Lower lobe of right lung (tissue), 2 donors: ENCODE measurements around the gene CCND1. TPM values are rescaled to one million over a fixed set of nuclear protein-coding genes. Genes with fewer than 3 reads are reported as not detected.
A peak's percentile ranks its signal among the peaks of the same experiment; 100 is the strongest.

Experiments used
- ATAC-seq, 2 donors: fragments of 200-7000 bp; cut with Tn5 transposase; one replicate each; pipeline ENCODE4 v1.9.1; 2020 to 2022; ENCODE audit warnings: mild to moderate bottlenecking in 2 of 2, moderate library complexity in 2 of 2
- DNase-seq: peaks from one replicate; pipeline ENCODE4 v3.0.0-alpha.2; 2020
- H3K27ac ChIP-seq: fragments of 200-600 bp; one replicate; pipeline ENCODE4 v1.8.0; 2022
- H3K27me3 ChIP-seq: fragments of 200-600 bp; one replicate; pipeline ENCODE4 v1.8.0; 2022; ENCODE audit warnings: low read depth
- H3K36me3 ChIP-seq: fragments of 200-600 bp; one replicate; pipeline ENCODE4 v1.8.0; 2022; ENCODE audit warnings: mild to moderate bottlenecking
- H3K4me1 ChIP-seq: fragments of 200-600 bp; one replicate; pipeline ENCODE4 v1.8.0; 2022
- H3K4me3 ChIP-seq: fragments of 200-600 bp; one replicate; pipeline ENCODE4 v1.8.0; 2022; ENCODE audit warnings: mild to moderate bottlenecking
- H3K9me3 ChIP-seq: fragments of 200-600 bp; one replicate; pipeline ENCODE4 v1.8.0; 2022
- intact Hi-C: fragments of 100-400 bp; cut with DNase I; formaldehyde crosslinking; loops from one replicate; pipeline ENCODE4 v1.11.0; 2022
- total RNA-seq: library from RNA; stranded (reverse); fragmentation: NEBNext Ultra II Directional; extraction: Animal tissue kit (Norgen Biotek cat#: 25700); gene quantifications from one replicate; pipeline ENCODE4 v1.2.1, GENCODE V29; 2021
- TF ChIP-seq, protein P1 (sequence below): fragments of 200-600 bp; IDR thresholded peaks from one replicate; pipeline ENCODE4 v1.8.0; 2022; ENCODE audit warnings: antibody characterized with exemption, mild to moderate bottlenecking
- donor health status: DM: no; HTN: yes; CAD: no; lungs with severe emphysema.

Gene CCND1
- total RNA-seq, 1 donor from 2014 or later, result 202 TPM

DNA sequence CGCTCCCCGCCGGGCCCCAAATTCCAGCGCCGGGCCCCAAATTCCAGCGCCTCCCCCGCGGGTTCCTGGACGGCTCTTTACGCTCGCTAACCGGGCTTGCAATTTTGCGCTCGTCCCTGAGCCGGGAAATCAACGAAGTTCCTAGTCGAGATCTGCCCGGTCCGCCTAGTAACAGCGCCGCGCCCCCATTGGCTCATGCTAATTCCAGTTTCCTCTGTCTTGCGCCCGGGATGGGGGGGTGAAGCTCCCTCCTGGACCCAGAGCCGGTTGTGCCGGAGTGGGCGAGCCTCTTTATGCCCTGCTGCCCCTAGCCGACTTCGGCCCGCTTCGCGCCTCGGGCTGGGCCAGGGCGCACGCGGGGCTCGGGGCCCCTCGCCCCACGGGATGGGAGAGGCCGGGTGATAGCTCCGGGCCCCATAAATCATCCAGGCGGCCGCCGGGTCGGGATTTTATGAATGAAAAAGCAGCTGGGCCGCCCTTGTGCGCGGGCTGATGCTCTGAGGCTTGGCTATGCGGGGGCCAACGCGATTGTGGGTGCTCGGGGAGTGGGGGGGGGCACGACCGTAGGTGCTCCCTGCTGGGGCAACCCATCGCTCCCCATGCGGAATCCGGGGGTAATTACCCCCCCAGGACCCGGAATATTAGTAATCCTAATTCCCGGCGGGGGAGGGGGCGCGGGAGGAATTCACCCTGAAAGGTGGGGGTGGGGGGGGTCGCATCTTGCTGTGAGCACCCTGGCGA is 1.8 kb upstream of the CCND1 start:
- TF ChIP-seq, protein P1, sequence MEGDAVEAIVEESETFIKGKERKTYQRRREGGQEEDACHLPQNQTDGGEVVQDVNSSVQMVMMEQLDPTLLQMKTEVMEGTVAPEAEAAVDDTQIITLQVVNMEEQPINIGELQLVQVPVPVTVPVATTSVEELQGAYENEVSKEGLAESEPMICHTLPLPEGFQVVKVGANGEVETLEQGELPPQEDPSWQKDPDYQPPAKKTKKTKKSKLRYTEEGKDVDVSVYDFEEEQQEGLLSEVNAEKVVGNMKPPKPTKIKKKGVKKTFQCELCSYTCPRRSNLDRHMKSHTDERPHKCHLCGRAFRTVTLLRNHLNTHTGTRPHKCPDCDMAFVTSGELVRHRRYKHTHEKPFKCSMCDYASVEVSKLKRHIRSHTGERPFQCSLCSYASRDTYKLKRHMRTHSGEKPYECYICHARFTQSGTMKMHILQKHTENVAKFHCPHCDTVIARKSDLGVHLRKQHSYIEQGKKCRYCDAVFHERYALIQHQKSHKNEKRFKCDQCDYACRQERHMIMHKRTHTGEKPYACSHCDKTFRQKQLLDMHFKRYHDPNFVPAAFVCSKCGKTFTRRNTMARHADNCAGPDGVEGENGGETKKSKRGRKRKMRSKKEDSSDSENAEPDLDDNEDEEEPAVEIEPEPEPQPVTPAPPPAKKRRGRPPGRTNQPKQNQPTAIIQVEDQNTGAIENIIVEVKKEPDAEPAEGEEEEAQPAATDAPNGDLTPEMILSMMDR, result no peak
- DNase-seq (peak; percentile 95), ATAC-seq (peak; percentile 77 to 79)
- intact Hi-C loops, result no loop called here
- H3K27ac ChIP-seq, result peak overlapping the region; percentile 81
- H3K4me3 ChIP-seq, result peak overlapping the region; percentile 80
- H3K4me1 ChIP-seq, result peaks cover 64% of the 10 kb centered on the region
- no peaks in the 10 kb centered on the region for H3K36me3 ChIP-seq
- peaks cover 44% of the 10 kb centered on the region for H3K27me3 ChIP-seq
- H3K9me3 ChIP-seq, result no peaks in the 10 kb centered on the region

DNA sequence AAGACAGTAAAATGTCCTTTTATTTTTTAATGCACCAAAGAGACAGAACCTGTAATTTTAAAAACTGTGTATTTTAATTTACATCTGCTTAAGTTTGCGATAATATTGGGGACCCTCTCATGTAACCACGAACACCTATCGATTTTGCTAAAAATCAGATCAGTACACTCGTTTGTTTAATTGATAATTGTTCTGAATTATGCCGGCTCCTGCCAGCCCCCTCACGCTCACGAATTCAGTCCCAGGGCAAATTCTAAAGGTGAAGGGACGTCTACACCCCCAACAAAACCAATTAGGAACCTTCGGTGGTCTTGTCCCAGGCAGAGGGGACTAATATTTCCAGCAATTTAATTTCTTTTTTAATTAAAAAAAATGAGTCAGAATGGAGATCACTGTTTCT is 1.1 kb upstream of the CCND1 start:
- Histone ChIP-seq H3K4me1 (peaks cover 71% of the 10 kb centered on the region), H3K4me3 (peak overlapping the region; percentile 80), H3K27ac (no peak overlapping the region), H3K9me3 (no peaks in the 10 kb centered on the region), H3K27me3 (peaks cover 44% of the 10 kb centered on the region), H3K36me3 (peaks cover 3% of the 10 kb centered on the region)
- no peak for ATAC-seq
- intact Hi-C loops, result loop anchor here (10.0 kb wide), 1 partner anchor 345 kb away; the partner anchor contains the start of gene MYEOV
- DNase-seq, result no peak
- TF ChIP-seq, protein P1, result no peak

DNA sequence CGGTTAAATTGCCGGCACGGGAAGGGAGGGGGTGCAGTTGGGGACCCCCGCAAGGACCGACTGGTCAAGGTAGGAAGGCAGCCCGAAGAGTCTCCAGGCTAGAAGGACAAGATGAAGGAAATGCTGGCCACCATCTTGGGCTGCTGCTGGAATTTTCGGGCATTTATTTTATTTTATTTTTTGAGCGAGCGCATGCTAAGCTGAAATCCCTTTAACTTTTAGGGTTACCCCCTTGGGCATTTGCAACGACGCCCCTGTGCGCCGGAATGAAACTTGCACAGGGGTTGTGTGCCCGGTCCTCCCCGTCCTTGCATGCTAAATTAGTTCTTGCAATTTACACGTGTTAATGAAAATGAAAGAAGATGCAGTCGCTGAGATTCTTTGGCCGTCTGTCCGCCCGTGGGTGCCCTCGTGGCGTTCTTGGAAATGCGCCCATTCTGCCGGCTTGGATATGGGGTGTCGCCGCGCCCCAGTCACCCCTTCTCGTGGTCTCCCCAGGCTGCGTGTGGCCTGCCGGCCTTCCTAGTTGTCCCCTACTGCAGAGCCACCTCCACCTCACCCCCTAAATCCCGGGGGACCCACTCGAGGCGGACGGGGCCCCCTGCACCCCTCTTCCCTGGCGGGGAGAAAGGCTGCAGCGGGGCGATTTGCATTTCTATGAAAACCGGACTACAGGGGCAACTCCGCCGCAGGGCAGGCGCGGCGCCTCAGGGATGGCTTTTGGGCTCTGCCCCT is 529 bp upstream of the CCND1 start:
- intact Hi-C loops, result loop anchor here (10.0 kb wide), 1 partner anchor 346 kb away; the partner anchor contains the start of gene MYEOV
- Histone ChIP-seq H3K4me3 (peak overlapping the region; percentile 80), H3K9me3 (no peaks in the 10 kb centered on the region), H3K36me3 (peaks cover 9% of the 10 kb centered on the region), H3K27ac (peak overlapping the region; percentile 89), H3K27me3 (peaks cover 44% of the 10 kb centered on the region), H3K4me1 (peaks cover 77% of the 10 kb centered on the region)
- TF ChIP-seq, protein P1, result no peak
- DNase-seq (no peak), ATAC-seq (no peak)

DNA sequence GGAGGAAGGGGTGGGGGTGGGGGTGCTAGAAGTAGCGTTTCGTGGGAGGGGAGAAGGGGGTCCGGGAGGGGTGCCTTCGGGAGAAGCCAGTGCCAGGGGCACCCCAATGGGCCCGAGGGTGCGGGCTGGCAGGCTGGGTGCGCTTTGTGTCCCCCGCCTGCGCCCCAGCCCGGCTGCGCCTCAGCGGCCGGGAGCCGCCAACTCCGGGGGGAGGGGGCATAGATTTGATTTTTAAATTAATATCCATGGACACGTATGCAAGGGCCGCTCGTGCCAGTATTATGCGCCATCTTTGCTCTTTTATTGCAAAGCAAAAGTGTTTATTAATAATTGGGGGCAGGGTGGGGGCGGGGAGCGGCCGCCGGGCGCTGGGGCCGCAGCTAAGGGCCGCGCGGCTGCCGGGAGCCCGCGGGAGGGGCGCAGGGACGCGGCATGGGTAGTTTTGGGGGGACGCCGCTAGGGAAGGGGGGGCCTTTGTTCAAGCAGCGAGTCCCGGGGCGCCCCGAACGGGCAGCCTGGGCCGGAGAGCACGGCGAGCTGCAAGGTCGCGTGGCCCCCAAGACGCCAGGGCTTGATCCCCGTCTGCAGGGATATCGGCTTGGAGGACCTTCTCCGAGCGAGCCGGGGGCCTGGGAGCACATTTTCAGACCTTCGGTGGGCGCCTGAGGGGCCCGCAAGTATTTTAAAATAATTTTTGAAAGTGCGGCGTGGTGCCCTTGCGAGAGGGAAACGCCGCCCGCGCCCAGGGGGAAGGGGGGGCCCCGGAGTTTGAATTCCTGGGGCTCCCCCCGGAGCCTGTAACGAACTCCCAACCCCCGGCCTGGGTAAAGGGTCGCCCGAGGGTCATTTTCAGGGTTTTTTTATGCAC is 959 bp downstream of the CCND1 start:
- intact Hi-C loops, result loop anchor here (10.0 kb wide), 1 partner anchor 347 kb away; the partner anchor contains the start of gene MYEOV
- Histone ChIP-seq H3K27me3 (peaks cover 38% of the 10 kb centered on the region), H3K4me3 (peak overlapping the region; percentile 80), H3K36me3 (peaks cover 19% of the 10 kb centered on the region), H3K27ac (peak overlapping the region; percentile 89), H3K4me1 (peaks cover 65% of the 10 kb centered on the region), H3K9me3 (no peaks in the 10 kb centered on the region)
- ATAC-seq (no peak), DNase-seq (no peak)
- TF ChIP-seq, protein P1, result no peak

DNA sequence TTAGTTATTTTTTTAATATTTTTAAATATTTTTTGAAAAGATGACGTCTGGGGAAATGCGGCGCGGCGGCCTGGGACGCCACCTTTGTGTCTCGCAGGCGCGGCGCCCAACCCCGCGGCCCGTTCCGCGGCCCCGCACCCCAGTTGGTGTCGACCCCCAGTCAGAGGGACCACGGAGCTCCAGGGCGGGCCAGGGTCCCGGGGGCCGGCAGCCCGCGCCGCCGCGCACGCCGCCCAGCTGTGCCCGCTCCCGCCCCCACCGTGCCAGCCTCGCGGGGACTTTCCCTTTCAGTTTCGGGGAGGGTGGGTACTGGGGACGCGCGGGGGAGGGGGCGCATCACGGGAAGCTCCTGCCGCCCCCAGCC is 1.6 kb downstream of the CCND1 start:
- Histone ChIP-seq H3K36me3 (peaks cover 24% of the 10 kb centered on the region), H3K9me3 (no peaks in the 10 kb centered on the region), H3K27me3 (peaks cover 32% of the 10 kb centered on the region), H3K4me1 (peaks cover 59% of the 10 kb centered on the region), H3K27ac (peak overlapping the region; percentile 89), H3K4me3 (peak overlapping the region; percentile 80)
- TF ChIP-seq, protein P1, result no peak
- intact Hi-C loops, result loop anchor here (10.0 kb wide), 1 partner anchor 348 kb away; the partner anchor contains the start of gene MYEOV
- peak in 1 of 2 donors; percentile 1 for ATAC-seq
- no peak for DNase-seq
